Chondrocyte (in vitro differentiated cells): ENCODE results near the gene SPOCD1. TPM values are rescaled to one million over a fixed set of nuclear protein-coding genes. Genes with fewer than 3 reads are reported as not detected.
"Not testable (repeated sequence)": the region's sequence is repeated elsewhere in the genome, so short reads cannot be mapped to it uniquely, and the experiment has no call there.

ENCODE experiments used
- DNase-seq: peaks from one replicate; pipeline ENCODE4 v3.0.0; 2021; ENCODE audit warnings: mixed read lengths, low spot score
- H3K27ac Mint-ChIP-seq: one replicate; pipeline ENCODE4 v1.8.0; 2021; ENCODE audit warnings: mild to moderate bottlenecking, moderate library complexity, mixed read lengths; ENCODE audit not compliant: unreplicated experiment
- H3K27me3 Mint-ChIP-seq: 2 replicates; pipeline ENCODE4 v1.8.0; 2021; ENCODE audit warnings: low read depth, mixed read lengths
- H3K36me3 Mint-ChIP-seq: 2 replicates; pipeline ENCODE4 v1.8.0; 2021; ENCODE audit warnings: low read depth, mixed read lengths
- H3K4me1 Mint-ChIP-seq: 2 replicates; pipeline ENCODE4 v1.8.0; 2021; ENCODE audit warnings: low read depth, mild to moderate bottlenecking, mixed read lengths
- H3K4me3 Mint-ChIP-seq: one replicate; pipeline ENCODE4 v1.8.0; 2021; ENCODE audit warnings: mild to moderate bottlenecking, moderate library complexity, mixed read lengths; ENCODE audit not compliant: unreplicated experiment
- H3K9me3 Mint-ChIP-seq: 2 replicates; pipeline ENCODE4 v1.8.0; 2021; ENCODE audit warnings: low read depth, mixed read lengths
- total RNA-seq: library from RNA; stranded (reverse); gene quantifications from 3 replicates; pipeline ENCODE4 v1.2.1, GENCODE V29; 2021
- TF ChIP-seq, protein P1 (sequence below): fragments of 200-600 bp; sonication (generic); IDR thresholded peaks from 2 replicates; pipeline ENCODE4 v1.5.0; 2021; ENCODE audit warnings: antibody characterized with exemption, mild to moderate bottlenecking, moderate library complexity

The SPOCD1 gene
- total RNA-seq, 1 donor from 2014 or later, result 7.3 TPM

DNA sequence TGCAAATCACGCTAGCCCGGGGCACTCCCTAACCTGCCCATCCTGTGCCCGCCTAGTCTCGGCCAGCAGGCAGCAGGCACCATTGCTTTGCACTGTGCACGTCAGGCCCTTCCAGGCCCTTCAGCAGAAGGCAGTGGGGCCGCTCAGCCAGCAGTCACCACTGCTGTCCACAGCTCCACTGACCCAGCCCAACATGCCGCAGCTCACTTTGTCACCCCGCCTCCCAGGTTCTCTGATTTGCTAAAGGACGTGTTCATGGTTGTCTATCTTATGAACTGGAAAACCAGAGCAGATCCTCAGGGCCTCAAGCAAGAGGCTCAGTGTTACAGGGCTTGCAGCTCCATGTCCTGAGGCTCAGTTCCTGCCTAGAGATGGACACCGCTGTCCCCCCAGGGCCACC lies 14.2 kb upstream of the SPOCD1 start:
- DNase-seq, result no peak
- TF ChIP-seq, protein P1, sequence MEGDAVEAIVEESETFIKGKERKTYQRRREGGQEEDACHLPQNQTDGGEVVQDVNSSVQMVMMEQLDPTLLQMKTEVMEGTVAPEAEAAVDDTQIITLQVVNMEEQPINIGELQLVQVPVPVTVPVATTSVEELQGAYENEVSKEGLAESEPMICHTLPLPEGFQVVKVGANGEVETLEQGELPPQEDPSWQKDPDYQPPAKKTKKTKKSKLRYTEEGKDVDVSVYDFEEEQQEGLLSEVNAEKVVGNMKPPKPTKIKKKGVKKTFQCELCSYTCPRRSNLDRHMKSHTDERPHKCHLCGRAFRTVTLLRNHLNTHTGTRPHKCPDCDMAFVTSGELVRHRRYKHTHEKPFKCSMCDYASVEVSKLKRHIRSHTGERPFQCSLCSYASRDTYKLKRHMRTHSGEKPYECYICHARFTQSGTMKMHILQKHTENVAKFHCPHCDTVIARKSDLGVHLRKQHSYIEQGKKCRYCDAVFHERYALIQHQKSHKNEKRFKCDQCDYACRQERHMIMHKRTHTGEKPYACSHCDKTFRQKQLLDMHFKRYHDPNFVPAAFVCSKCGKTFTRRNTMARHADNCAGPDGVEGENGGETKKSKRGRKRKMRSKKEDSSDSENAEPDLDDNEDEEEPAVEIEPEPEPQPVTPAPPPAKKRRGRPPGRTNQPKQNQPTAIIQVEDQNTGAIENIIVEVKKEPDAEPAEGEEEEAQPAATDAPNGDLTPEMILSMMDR, result no peak
- no peaks in the 10 kb centered on the region for H3K36me3 Mint-ChIP-seq
- no peak overlapping the region for H3K4me3 Mint-ChIP-seq
- H3K27me3 Mint-ChIP-seq, result peaks cover 4% of the 10 kb centered on the region
- no peaks in the 10 kb centered on the region for H3K4me1 Mint-ChIP-seq
- no peaks in the 10 kb centered on the region for H3K9me3 Mint-ChIP-seq
- H3K27ac Mint-ChIP-seq, result no peak overlapping the region

DNA sequence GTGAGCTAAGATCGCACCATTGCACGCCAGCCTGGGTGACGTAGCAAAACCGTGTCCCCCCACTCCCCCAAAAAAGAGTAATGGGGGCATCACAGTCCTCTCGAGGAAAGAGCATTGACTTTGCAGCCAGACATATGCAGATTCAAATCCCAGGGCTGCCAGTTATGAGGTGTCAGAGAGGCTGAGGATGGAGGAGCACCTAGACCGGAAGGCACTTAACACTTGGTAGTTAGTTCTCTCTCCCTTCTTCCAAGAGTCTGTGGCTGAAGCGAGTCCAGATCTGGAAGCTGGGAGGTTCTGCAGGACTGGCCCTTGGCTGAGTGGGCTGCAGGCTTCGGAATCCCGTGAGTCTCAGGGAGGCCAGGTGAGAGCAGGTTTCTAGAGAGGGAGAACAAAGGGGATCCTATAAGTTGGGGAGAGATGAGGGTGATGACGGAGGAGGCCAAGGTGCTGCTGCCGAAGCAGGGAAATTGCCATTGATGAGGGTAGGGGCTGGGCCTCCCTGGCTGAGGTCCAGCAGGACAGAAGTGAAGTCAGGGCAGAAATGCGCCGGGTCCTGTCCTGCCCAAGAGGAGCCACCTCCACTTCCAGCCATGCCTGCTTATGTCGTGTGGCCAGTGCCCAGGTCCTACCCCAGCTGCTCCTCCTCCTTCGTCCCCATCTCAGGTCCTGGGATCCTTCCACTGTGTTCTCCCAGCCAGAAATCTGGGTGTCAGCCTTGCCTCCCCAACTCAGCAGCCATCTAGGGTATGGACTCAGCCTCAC lies 13.3 kb upstream of the SPOCD1 start:
- TF ChIP-seq, protein P1, result no peak
- Mint-ChIP-seq H3K27ac (no peak overlapping the region), H3K36me3 (no peaks in the 10 kb centered on the region), H3K4me1 (no peaks in the 10 kb centered on the region), H3K9me3 (no peaks in the 10 kb centered on the region), H3K27me3 (peaks cover 4% of the 10 kb centered on the region), H3K4me3 (no peak overlapping the region)
- no peak for DNase-seq

DNA sequence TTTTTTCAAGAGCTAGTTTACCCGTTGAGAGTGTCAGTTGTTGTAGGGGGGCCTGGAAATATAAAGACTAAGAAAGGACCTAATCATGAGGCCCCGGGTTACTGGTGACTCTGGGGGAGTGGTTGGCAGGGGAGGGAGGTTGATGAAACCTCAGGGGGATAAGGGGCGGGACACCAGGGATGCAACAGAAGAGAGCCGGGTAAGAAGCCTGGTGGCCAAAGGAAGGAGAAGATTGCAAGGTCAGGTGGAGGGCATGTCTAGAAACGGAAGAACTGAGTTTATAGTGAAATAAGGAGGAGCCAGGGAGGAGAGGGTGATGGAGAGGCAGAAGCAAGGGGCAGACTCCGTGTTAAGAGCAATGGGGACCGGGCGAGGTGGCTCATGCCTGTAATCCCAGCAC lies 12.5 kb upstream of the SPOCD1 start:
- no peaks in the 10 kb centered on the region for H3K9me3 Mint-ChIP-seq
- no peak overlapping the region for H3K4me3 Mint-ChIP-seq
- H3K4me1 Mint-ChIP-seq, result no peaks in the 10 kb centered on the region
- no peaks in the 10 kb centered on the region for H3K36me3 Mint-ChIP-seq
- H3K27ac Mint-ChIP-seq, result no peak overlapping the region
- peaks cover 4% of the 10 kb centered on the region for H3K27me3 Mint-ChIP-seq
- TF ChIP-seq, protein P1, result no peak
- no peak for DNase-seq

DNA sequence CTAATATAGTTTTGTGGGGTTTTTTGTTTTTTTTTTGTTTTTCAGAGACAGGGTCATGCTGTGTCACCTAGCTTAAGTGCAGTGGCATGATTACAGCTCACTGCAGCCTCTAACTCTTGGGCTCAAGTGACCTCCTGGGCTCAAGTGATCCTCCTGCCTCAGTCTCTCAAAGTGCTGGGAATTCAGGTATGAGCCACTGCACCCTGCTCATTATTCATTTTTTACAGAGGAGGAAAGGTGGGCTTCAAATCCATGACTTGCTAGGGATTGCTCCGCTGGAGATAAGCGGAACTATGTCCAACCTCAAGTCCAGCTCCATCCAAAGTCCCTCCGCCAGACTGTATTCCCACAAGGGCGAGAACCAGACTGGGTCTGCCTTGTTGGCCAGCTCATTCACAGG lies 8.0 kb upstream of the SPOCD1 start:
- Mint-ChIP-seq H3K9me3 (no peaks in the 10 kb centered on the region), H3K36me3 (no peaks in the 10 kb centered on the region), H3K4me1 (no peaks in the 10 kb centered on the region), H3K27me3 (peaks cover 2% of the 10 kb centered on the region), H3K4me3 (no peak overlapping the region), H3K27ac (no peak overlapping the region)
- TF ChIP-seq, protein P1, result no peak
- no peak for DNase-seq

DNA sequence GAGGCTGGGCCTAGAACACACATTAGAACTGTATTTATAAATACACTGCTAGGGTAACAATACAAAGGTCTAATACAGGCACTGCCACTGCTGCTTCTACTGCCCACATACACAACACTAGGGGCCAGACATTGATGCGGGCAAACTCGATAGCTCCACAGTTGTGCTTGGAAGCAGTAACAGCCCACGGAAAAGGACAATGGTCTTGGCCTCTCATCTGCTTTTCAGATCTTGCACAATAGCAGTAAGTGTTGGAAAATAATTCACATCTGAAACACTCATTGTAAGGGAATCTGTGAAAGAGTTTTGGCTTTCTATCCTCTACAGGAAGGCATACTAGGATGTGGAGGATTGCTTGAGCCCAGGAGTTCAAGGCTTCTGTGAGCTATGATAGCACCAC lies 6.9 kb upstream of the SPOCD1 start:
- no peak overlapping the region for H3K27ac Mint-ChIP-seq
- DNase-seq, result no peak
- no peaks in the 10 kb centered on the region for H3K36me3 Mint-ChIP-seq
- no peak overlapping the region for H3K4me3 Mint-ChIP-seq
- H3K4me1 Mint-ChIP-seq, result no peaks in the 10 kb centered on the region
- no peaks in the 10 kb centered on the region for H3K27me3 Mint-ChIP-seq
- TF ChIP-seq, protein P1, result no peak
- H3K9me3 Mint-ChIP-seq, result no peaks in the 10 kb centered on the region

DNA sequence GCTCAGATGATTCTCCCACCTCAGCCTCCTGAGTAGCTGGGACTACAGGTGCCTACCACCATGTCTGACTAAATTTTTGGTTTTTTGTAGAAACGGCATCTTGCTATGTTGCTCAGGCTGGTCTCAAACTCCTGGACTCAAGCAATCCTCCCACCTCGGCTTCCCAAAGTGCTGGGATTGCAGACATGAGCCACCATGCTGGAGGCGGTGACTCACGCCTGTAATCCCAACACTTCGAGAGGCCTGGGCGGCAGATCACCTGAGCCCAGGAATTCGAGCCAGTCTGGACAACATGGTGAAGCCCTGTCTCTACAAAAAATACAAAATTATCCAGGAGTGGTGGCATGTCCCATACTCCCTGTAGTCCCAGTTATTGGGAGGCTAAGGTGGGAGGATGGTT lies 4.4 kb upstream of the SPOCD1 start:
- H3K27me3 Mint-ChIP-seq, H3K27ac Mint-ChIP-seq, H3K9me3 Mint-ChIP-seq, DNase-seq, H3K4me1 Mint-ChIP-seq, H3K36me3 Mint-ChIP-seq, H3K4me3 Mint-ChIP-seq: not testable (repeated sequence)
